Activated CD4-positive, alpha-beta T cell treated with anti-CD3 and anti-CD28 coated beads, Interleukin-2, amount 50 U/mL, for 24 hours (primary cell): ENCODE results near the gene TMEM63A.
"Not testable (repeated sequence)": the region's sequence is repeated elsewhere in the genome, so short reads cannot be mapped to it uniquely, and the experiment has no call there.

ENCODE experiments used
- DNase-seq, 2 donors: peaks; one replicate each; pipeline ENCODE4 v3.0.0-alpha.2; 2020; ENCODE audit warnings: low read depth in 1 of 2, low spot score in 1 of 2

TMEM63A gene

GRCh38 chr1:225823811-225824261 lies 58.3 kb downstream of the TMEM63A start:
- DNase-seq = no peak

DNA sequence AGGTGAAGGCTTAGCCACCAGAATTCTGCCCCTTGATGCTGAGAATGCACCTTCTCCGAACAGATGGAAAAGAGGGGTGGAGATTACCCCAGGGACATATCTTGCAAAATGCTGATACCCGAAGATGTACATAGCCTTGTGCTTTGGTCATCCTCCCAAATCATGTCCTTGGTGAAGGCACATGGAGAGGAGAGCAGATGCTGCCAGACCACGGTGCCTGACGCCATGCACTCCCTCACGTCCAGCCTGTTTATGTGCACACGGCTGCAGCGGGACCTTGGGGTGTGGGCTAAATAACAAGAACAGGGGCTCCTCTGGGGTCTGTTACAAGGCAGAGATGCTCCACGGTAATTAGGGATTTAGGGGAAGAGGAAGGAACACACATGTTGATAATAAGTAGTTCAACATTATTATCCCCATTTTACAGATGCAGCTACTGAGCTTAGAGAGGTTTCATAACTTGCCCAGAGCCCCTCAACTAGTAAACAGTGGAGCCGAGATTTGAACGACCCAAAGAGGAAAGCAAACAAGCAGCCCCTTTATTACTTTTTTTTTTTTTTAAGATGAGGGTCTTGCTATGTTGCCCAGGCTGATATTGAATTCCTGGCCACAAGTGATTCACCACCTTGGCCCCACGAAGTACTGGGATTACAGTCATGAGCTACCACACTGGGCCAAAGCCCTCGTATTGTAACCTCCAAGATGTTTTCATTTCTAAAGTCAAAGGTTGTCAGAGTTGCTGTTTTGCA lies 59.4 kb downstream of the TMEM63A start:
- DNase-seq = no peak

DNA sequence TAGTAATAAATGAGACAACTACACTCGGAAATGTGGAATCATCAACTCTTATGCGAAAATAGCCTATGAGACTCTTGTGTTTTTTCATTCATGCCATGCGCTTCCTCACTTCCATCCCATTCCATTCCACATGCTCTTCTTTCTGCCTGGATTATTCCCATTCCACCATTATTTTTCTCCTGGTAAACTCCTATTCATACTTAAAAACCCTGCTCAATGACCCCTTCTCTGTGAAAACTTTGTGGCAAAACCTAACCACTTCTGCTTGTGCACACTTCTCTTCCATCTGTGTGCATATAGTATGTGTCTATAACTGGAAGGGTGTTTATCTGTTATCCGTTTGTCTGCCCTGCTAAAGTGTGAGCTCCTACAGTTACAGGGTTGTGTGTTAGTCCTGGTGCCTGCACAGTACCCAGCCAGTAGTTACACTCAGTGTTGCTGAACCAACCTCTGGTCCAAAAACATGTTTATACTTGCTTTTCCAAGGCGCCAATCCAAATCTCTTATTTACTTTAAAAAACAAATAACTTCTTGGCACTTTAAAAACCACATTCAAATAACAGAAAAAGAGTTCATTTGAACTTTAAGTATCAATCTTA lies 61.6 kb downstream of the TMEM63A start:
- DNase-seq = no peak

- no peak for DNase-seq
These were observed 62.6 kb downstream of the TMEM63A start for GRCh38 chr1:225819346-225820192.

GRCh38 chr1:225818229-225818628 lies 64.0 kb downstream of the TMEM63A start:
- DNase-seq = no peak

DNA sequence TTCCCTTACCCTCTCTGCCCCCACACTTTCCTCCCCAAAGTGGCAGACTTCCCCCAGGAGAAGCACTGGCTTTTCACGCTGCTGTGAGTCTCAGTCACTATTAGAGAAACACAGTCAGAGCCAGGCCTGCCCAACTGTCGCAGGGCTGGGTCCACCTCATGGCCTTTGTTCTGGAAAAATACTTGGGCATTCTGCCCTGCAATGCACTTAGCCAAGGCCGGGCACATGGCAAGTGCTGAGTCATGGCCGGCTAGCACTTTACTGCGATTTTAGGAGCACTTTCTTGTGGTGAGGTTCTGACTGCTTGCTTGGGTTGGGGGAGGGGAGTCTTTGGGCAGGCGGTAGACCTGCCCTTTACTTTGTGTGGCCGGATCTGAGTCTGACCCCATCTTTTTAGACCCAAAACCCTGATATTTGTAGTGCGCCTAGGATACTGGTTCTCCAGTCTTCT lies 64.5 kb downstream of the TMEM63A start:
- DNase-seq = no peak

DNA sequence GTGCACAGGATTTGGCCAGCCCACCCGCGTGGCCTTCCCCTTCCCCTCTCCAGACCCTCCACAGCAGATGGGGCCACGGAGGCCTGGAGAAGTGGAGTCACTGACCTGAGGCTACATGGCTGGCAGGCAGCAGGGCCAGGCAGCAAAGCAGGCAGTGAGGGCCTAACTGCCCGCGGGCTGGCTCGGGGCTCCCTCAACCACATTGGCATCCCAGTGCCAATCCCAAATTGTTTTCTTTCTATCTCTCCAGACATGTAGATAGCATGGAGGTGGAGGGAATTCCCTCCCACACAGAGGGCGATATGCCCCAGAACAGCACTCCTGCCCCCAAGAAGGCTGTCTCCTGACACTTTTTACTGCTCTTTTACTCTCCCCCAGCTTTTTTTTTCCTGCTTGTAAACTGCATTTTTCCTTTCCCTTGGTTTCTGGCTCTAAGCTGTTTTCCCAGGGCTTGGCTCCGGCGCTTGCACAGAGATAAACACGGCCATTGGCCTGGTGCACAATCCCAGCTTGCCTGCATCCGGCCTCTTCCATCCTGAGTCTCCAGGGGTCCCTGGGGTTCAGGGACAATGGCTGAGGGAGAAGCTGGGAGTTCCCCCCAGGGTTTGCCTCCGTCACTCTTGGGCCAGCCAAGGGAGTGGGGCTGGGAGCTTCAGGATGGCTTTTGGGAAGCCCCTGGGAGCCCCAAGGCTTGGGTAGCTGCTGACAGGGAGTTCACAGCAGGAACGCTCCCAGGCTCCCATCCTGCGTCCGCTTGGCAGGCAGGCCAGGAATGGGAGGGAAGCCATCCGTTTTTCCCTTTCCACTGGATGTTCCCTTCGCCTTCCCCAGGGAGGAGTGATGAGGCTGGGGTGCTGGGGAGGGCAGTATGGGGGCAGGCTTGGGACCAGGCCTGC lies 65.3 kb downstream of the TMEM63A start:
- DNase-seq = no peak

DNA sequence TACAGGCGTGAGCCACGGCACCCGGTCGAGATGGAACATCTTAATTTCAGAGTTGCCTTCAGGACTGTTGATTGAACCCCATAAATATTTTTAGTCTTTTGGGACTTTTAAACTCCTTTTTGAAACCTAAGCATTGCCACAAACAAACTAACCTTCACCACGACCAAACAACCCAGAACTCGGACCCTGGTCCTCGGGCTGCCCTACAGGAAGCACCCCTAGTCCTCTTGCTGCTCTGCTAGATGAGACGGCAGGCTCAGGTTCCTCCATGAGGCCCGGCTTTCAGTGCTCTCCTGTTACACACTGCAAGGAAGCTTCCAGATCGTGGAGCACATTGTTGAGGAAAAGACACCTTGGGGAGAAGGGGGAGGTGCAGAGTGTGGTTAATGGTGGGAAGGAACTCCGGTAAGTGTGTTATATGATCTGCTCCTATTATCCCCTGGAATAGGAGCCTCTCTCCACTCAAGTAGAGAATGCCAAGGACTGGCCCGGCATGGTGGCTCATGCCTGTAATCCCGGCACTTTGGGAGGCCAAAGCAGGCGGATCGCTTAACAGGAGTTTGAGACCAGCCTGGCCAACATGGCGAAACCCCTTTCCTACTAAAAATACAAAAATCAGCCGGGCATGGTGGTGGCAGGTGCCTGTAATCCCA lies 66.5 kb downstream of the TMEM63A start:
- DNase-seq = no peak

DNA sequence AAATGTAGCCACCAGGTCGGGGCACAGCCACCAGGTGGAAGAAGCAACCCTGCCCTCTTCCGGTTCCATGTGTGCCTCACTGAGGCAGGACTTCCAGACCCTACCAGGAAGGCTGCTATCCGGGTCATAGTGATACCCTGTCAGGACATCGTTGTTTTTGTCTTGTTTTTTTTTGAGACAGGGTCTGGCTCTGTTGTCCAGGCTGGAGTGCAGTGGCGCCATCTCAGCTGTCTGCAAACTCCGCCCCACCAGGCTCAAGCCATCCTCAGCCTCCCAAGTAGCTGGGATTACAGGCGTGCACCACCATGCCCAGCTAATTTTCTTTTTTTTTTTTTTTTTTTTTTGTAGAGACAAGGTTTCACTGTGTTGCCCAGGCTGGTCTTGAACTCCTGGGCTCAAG lies 67.1 kb downstream of the TMEM63A start:
- DNase-seq = not testable (repeated sequence)

DNA sequence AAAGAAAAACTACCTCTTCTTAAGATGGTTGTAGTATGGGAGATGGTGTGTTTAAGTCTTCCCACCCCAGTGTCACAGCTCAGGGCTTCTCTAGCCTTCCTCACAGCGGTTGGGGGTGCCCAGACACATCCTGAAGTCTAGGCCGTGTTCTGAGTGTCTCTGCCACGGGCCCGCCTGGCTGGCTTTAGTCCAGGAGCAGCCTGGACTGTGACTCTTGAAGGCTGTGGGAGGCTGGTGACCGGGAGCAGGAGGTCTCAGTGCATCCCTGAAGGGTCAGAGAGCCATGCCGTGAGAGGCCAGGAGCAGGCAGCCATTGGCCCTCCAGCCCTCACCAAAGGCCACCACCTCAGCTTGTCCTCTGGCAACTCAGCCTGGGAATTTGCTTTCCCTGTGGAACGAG lies 67.8 kb downstream of the TMEM63A start:
- no peak for DNase-seq

- DNase-seq = no peak
These were observed 68.8 kb downstream of the TMEM63A start for GRCh38 chr1:225813214-225813964.

DNA sequence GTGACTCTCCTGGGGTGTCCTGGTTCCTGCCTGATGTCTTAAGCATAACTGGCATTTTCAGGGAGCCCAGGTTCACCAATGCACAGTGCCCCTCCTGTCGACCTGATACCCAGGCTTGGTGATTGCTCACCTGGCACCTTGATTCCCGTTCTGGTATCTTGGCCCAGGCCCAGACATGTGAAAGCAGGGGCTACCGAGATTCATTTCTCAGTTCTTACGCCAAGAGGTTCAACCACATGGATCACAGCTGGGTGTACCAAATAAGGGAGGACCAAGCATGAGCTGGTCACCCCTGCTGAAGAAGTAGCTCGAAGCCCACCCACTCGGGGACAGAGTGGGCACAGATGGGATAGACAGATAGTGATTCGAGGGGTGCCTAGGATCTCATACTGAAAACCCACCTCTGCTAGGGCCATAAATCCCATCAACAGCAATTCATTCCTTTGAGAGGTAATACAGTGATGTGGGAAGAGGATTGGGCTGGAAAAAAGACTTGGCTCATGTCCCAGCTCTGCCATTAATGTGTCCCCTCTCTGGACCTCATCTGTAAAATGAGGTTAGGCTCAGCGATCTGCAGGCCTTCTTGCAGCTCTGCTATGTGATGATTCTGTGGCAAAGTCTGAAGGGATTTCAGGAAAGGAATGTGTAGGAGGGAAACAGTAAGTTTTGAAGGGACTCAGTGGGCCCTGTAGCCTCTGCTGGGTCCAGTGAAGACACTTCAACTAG lies 69.5 kb downstream of the TMEM63A start:
- DNase-seq = no peak

GRCh38 chr1:225811622-225812487 lies 70.3 kb downstream of the TMEM63A start:
- DNase-seq = no peak

GRCh38 chr1:225810579-225811538 lies 71.3 kb downstream of the TMEM63A start:
- not testable (repeated sequence) for DNase-seq

- DNase-seq = peak; percentile 41 to 54
These were observed 72.2 kb downstream of the TMEM63A start, which contains the start of gene EPHX1 for GRCh38 chr1:225809842-225810578. Gene EPHX1, plus strand, starts transcription at chr1:225810124. Its CDS starts 18,606 bp downstream, at chr1:225828730.

DNA sequence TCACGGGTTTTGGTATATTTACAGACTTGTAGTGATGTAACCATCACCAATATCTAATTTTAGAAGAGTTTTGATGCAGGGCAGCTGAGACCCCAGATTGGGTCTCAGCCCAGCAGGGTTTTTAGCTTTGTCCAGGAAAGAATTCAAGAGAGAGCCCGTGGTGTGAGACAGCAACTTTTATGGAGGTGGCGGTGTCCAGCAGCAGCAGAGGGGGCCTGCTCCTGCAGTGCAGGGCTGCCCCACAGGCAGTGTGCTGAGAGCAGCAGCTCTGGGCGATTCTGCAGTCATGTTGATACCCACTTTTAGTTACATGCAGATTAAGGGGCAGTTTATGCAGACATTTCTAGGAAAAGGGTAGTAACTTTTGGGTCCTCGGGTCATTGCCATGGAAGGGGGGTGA lies 74.0 kb downstream of the TMEM63A start:
- DNase-seq = no peak
